Measurements from ENCODE around the gene EDIL3.
A peak's percentile ranks its signal among the peaks of the same experiment; 100 is the strongest.

Gene EDIL3

GRCh38 chr5:83972909-83973308 lies 411.8 kb downstream of the EDIL3 start:
- H3K4me1 ChIP-seq (ENCODE audit: control insufficient read depth, insufficient read depth, low read depth, low read length): peaks cover 2% of the 10 kb centered on the region
- H3K9me3 ChIP-seq (ENCODE audit: control insufficient read depth, low read length): no peaks in the 10 kb centered on the region
- no peak overlapping the region for H3K23ac ChIP-seq (ENCODE audit: low read length in 2 of 2)
- H3K27ac ChIP-seq (ENCODE audit: low read length, poor library complexity, severe bottlenecking): no peak overlapping the region
- no peak overlapping the region for H2BK12ac ChIP-seq (ENCODE audit: low read length in 2 of 2)
- H3K79me1 ChIP-seq (replicated peaks; ENCODE audit: low read length, poor library complexity, severe bottlenecking): peaks cover 3% of the 10 kb centered on the region
- H4K8ac ChIP-seq (ENCODE audit: low read length): no peak overlapping the region
- H2BK15ac ChIP-seq (ENCODE audit: low read depth, poor library complexity, severe bottlenecking): no peak overlapping the region
- H4K91ac ChIP-seq (ENCODE audit: low read length): no peak overlapping the region
- H3K4me2 ChIP-seq (ENCODE audit: low read length, poor library complexity, severe bottlenecking): no peak overlapping the region
- H2AFZ ChIP-seq (ENCODE audit: low read depth, low read length): no peak overlapping the region
- H3K4ac ChIP-seq (ENCODE audit: low read depth in 1 of 2, low read length in 2 of 2): no peak overlapping the region
- H2BK5ac ChIP-seq (ENCODE audit: low read depth, low read length, poor library complexity, severe bottlenecking): no peak overlapping the region
- H3K9ac ChIP-seq (ENCODE audit: low read length): no peak overlapping the region
- no peak overlapping the region for H2BK120ac ChIP-seq (ENCODE audit: low read depth, low read length)
- H3K36me3 ChIP-seq (ENCODE audit: control insufficient read depth in 1 of 2, insufficient read depth in 2 of 2, low read depth in 1 of 2, low read length in 2 of 2): no peaks in the 10 kb centered on the region
- H3K4me3 ChIP-seq (ENCODE audit: insufficient read depth in 1 of 2, low read depth in 1 of 2, low read length in 2 of 2): no peak overlapping the region
- no peaks in the 10 kb centered on the region for H3K27me3 ChIP-seq (ENCODE audit: control insufficient read depth in 1 of 2, insufficient read depth in 1 of 2, low read length in 2 of 2)
- no peak overlapping the region for H3K14ac ChIP-seq (ENCODE audit: low read length in 2 of 2)
- DNase-seq: no peak
- H3K18ac ChIP-seq (ENCODE audit: low read depth in 1 of 2, low read length in 2 of 2): no peak overlapping the region
- H2AK5ac ChIP-seq (ENCODE audit: low read length, severe bottlenecking): no peak overlapping the region

GRCh38 chr5:83972236-83972635 lies 412.4 kb downstream of the EDIL3 start:
- no peak overlapping the region for H2BK15ac ChIP-seq (ENCODE audit: low read depth, poor library complexity, severe bottlenecking)
- no peak overlapping the region for H2BK120ac ChIP-seq (ENCODE audit: low read depth, low read length)

GRCh38 chr5:83967417-83967816 lies 417.3 kb downstream of the EDIL3 start:
- Histone ChIP-seq H3K4me1 (ENCODE audit: control insufficient read depth, insufficient read depth, low read depth, low read length) (peaks cover 2% of the 10 kb centered on the region), H3K4me2 (ENCODE audit: low read length, poor library complexity, severe bottlenecking) (no peak overlapping the region), H3K9ac (ENCODE audit: low read length) (no peak overlapping the region), H3K4ac (ENCODE audit: low read depth in 1 of 2, low read length in 2 of 2) (no peak overlapping the region), H4K8ac (ENCODE audit: low read length) (no peak overlapping the region), H2AK5ac (ENCODE audit: low read length, severe bottlenecking) (no peak overlapping the region), H2BK12ac (ENCODE audit: low read length in 2 of 2) (no peak overlapping the region), H2AFZ (ENCODE audit: low read depth, low read length) (no peak overlapping the region), H4K91ac (ENCODE audit: low read length) (no peak overlapping the region), H3K14ac (ENCODE audit: low read length in 2 of 2) (no peak overlapping the region), H2BK5ac (ENCODE audit: low read depth, low read length, poor library complexity, severe bottlenecking) (no peak overlapping the region), H3K79me1 (replicated peaks; ENCODE audit: low read length, poor library complexity, severe bottlenecking) (peaks cover 8% of the 10 kb centered on the region), H3K27me3 (ENCODE audit: control insufficient read depth in 1 of 2, insufficient read depth in 1 of 2, low read length in 2 of 2) (no peaks in the 10 kb centered on the region), H3K23ac (ENCODE audit: low read length in 2 of 2) (no peak overlapping the region), H3K9me3 (ENCODE audit: control insufficient read depth, low read length) (no peaks in the 10 kb centered on the region), H3K18ac (ENCODE audit: low read depth in 1 of 2, low read length in 2 of 2) (no peak overlapping the region), H2BK15ac (ENCODE audit: low read depth, poor library complexity, severe bottlenecking) (no peak overlapping the region), H3K36me3 (ENCODE audit: control insufficient read depth in 1 of 2, insufficient read depth in 2 of 2, low read depth in 1 of 2, low read length in 2 of 2) (peaks cover 0 to 3% of the 10 kb centered on the region in 2 experiments), H2BK120ac (ENCODE audit: low read depth, low read length) (no peak overlapping the region), H3K4me3 (ENCODE audit: insufficient read depth in 1 of 2, low read depth in 1 of 2, low read length in 2 of 2) (no peak overlapping the region), H3K27ac (ENCODE audit: low read length, poor library complexity, severe bottlenecking) (no peak overlapping the region)
- WGBS: 25% methylated on average over 1 of the region's 1 CpG
- DNase-seq: peak; percentile 48

More at GRCh38 chr5:83972236-83972635, 412.4 kb downstream of the EDIL3 start:
- no peak overlapping the region for H4K8ac ChIP-seq (ENCODE audit: low read length)
- no peaks in the 10 kb centered on the region for H3K36me3 ChIP-seq (ENCODE audit: control insufficient read depth in 1 of 2, insufficient read depth in 2 of 2, low read depth in 1 of 2, low read length in 2 of 2)
- peak overlapping the region in 1 of 2 experiments; percentile 83 for H2BK12ac ChIP-seq (ENCODE audit: low read length in 2 of 2)
- H3K4me2 ChIP-seq (ENCODE audit: low read length, poor library complexity, severe bottlenecking): no peak overlapping the region
- peak; percentile 83 for DNase-seq
- H2AFZ ChIP-seq (ENCODE audit: low read depth, low read length): no peak overlapping the region
- H3K14ac ChIP-seq (ENCODE audit: low read length in 2 of 2): no peak overlapping the region
- H2BK5ac ChIP-seq (ENCODE audit: low read depth, low read length, poor library complexity, severe bottlenecking): no peak overlapping the region
- no peak overlapping the region for H3K27ac ChIP-seq (ENCODE audit: low read length, poor library complexity, severe bottlenecking)
- no peaks in the 10 kb centered on the region for H3K9me3 ChIP-seq (ENCODE audit: control insufficient read depth, low read length)
- H3K4ac ChIP-seq (ENCODE audit: low read depth in 1 of 2, low read length in 2 of 2): peak overlapping the region in 1 of 2 experiments; percentile 6
- H3K9ac ChIP-seq (ENCODE audit: low read length): no peak overlapping the region
- H3K18ac ChIP-seq (ENCODE audit: low read depth in 1 of 2, low read length in 2 of 2): peak overlapping the region; percentile 31 to 46
- peaks cover 3% of the 10 kb centered on the region for H3K79me1 ChIP-seq (replicated peaks; ENCODE audit: low read length, poor library complexity, severe bottlenecking)
- no peaks in the 10 kb centered on the region for H3K27me3 ChIP-seq (ENCODE audit: control insufficient read depth in 1 of 2, insufficient read depth in 1 of 2, low read length in 2 of 2)
- no peak overlapping the region for H3K4me3 ChIP-seq (ENCODE audit: insufficient read depth in 1 of 2, low read depth in 1 of 2, low read length in 2 of 2)
- H2AK5ac ChIP-seq (ENCODE audit: low read length, severe bottlenecking): no peak overlapping the region
- H3K23ac ChIP-seq (ENCODE audit: low read length in 2 of 2): no peak overlapping the region
- H3K4me1 ChIP-seq (ENCODE audit: control insufficient read depth, insufficient read depth, low read depth, low read length): peaks cover 2% of the 10 kb centered on the region
- H4K91ac ChIP-seq (ENCODE audit: low read length): no peak overlapping the region

- Histone ChIP-seq H3K4me2 (ENCODE audit: low read length, poor library complexity, severe bottlenecking) (no peak overlapping the region), H2AK5ac (ENCODE audit: low read length, severe bottlenecking) (no peak overlapping the region), H2BK120ac (ENCODE audit: low read depth, low read length) (peak overlapping the region; percentile 89), H3K9ac (ENCODE audit: low read length) (no peak overlapping the region), H3K4me3 (ENCODE audit: insufficient read depth in 1 of 2, low read depth in 1 of 2, low read length in 2 of 2) (no peak overlapping the region), H4K8ac (ENCODE audit: low read length) (peak overlapping the region; percentile 23), H3K9me3 (ENCODE audit: control insufficient read depth, low read length) (no peaks in the 10 kb centered on the region), H3K36me3 (ENCODE audit: control insufficient read depth in 1 of 2, insufficient read depth in 2 of 2, low read depth in 1 of 2, low read length in 2 of 2) (peaks cover 0 to 3% of the 10 kb centered on the region in 2 experiments), H3K14ac (ENCODE audit: low read length in 2 of 2) (no peak overlapping the region), H3K27me3 (ENCODE audit: control insufficient read depth in 1 of 2, insufficient read depth in 1 of 2, low read length in 2 of 2) (no peaks in the 10 kb centered on the region), H3K23ac (ENCODE audit: low read length in 2 of 2) (no peak overlapping the region), H2BK15ac (ENCODE audit: low read depth, poor library complexity, severe bottlenecking) (no peak overlapping the region), H3K79me1 (replicated peaks; ENCODE audit: low read length, poor library complexity, severe bottlenecking) (peaks cover 6% of the 10 kb centered on the region), H2BK5ac (ENCODE audit: low read depth, low read length, poor library complexity, severe bottlenecking) (no peak overlapping the region), H2AFZ (ENCODE audit: low read depth, low read length) (no peak overlapping the region), H3K4me1 (ENCODE audit: control insufficient read depth, insufficient read depth, low read depth, low read length) (no peaks in the 10 kb centered on the region), H3K4ac (ENCODE audit: low read depth in 1 of 2, low read length in 2 of 2) (peak overlapping the region in 1 of 2 experiments; percentile 24), H3K18ac (ENCODE audit: low read depth in 1 of 2, low read length in 2 of 2) (peak overlapping the region; percentile 21 to 70), H4K91ac (ENCODE audit: low read length) (no peak overlapping the region), H2BK12ac (ENCODE audit: low read length in 2 of 2) (no peak overlapping the region), H3K27ac (ENCODE audit: low read length, poor library complexity, severe bottlenecking) (no peak overlapping the region)
- no peak for DNase-seq
- 57% methylated on average over 3 of the region's 3 CpGs for WGBS
These were observed 419.2 kb downstream of the EDIL3 start for GRCh38 chr5:83965441-83965840.
